H1 (cell line): ENCODE measurements around the gene EML5. TPM values are rescaled to one million over a fixed set of nuclear protein-coding genes. Genes with fewer than 3 reads are reported as not detected.

Experiments
- ATF2 ChIP-seq: IDR thresholded peaks from 2 replicates; pipeline ENCODE4 v1.6.1; 2012; ENCODE audit warnings: low read length, inconsistent platforms
- BCL11A ChIP-seq, 2 experiments: IDR thresholded peaks; one replicate each; pipeline ENCODE4 v1.6.1; 2011; ENCODE audit warnings: low read depth in 2 of 2, low read length in 2 of 2, mild to moderate bottlenecking in 2 of 2
- CEBPB ChIP-seq: IDR thresholded peaks from 2 replicates; pipeline ENCODE4 v1.6.1; 2012; ENCODE audit warnings: low read depth, low read length
- CHD7 ChIP-seq: fragments of 300-600 bp; sonication (generic); IDR thresholded peaks from 2 replicates; pipeline ENCODE4 v1.7.1; 2012; ENCODE audit warnings: low read length, moderate library complexity, mild to moderate bottlenecking, inconsistent platforms; ENCODE audit not compliant: insufficient replicate concordance
- EP300 ChIP-seq, 2 experiments: IDR thresholded peaks; 1 replicate in 1 of 2; 2 replicates in 1 of 2; pipeline ENCODE4 v1.6.1; 2011 to 2012; ENCODE audit warnings: low read depth in 2 of 2, low read length in 2 of 2, mild to moderate bottlenecking in 2 of 2, borderline replicate concordance in 1 of 2, inconsistent platforms in 1 of 2, moderate library complexity in 1 of 2
- GABPA ChIP-seq: IDR thresholded peaks from 2 replicates; pipeline ENCODE4 v1.6.1; 2011; ENCODE audit warnings: mild to moderate bottlenecking, low read length, moderate library complexity, borderline replicate concordance; ENCODE audit not compliant: insufficient read depth
- MAX ChIP-seq: IDR thresholded peaks from 2 replicates; pipeline ENCODE4 v1.6.1; 2012; ENCODE audit warnings: inconsistent platforms
- NRF1 ChIP-seq: IDR thresholded peaks from 2 replicates; pipeline ENCODE4 v1.6.1; 2011; ENCODE audit warnings: mild to moderate bottlenecking, low read depth, low read length, improper control_type of control experiment
- SP1 ChIP-seq: IDR thresholded peaks from 2 replicates; pipeline ENCODE4 v1.6.1; 2011; ENCODE audit warnings: low read depth, low read length
- TCF12 ChIP-seq: IDR thresholded peaks from 2 replicates; pipeline ENCODE4 v1.6.1; 2011; ENCODE audit warnings: low read depth, mild to moderate bottlenecking, low read length
- polyA plus RNA-seq, 7 experiments: library from polyadenylated mRNA; depleted of rRNA in 3 of 7; stranded (reverse) in 5 of 7; unstranded in 2 of 7; fragments of >200 nt in 5 of 7; fragments of 200-250 nt in 2 of 7; gene quantifications; 1 replicate in 5 of 7; 2 replicates in 1 of 7; 4 replicates in 1 of 7; pipeline versions ENCODE4 v1.2.1 to v1.2.3, GENCODE V29; 2011 to 2013; ENCODE audit warnings: missing spikeins in 2 of 7, mixed read lengths in 2 of 7
- total RNA-seq: library from RNA; stranded (reverse); fragmentation: NEBNext Ultra II Directional; extraction: Animal tissue kit (Norgen Biotek cat#: 25700); gene quantifications from 2 replicates; pipeline ENCODE4 v1.2.1, GENCODE V29; 2021

EML5 gene
- total and polyA plus RNA-seq, 2 of the 8 experiments (the other 6 are each of a cell fraction or from before 2014, with no cell fraction given) = 0.39 to 0.88 TPM

GRCh38 chr14:88753873-88754272 is 38.9 kb downstream of the EML5 start (continued):
- TF ChIP-seq CHD7 (no peak), NRF1 (no peak), ATF2 (no peak), TCF12 (no peak), GABPA (no peak), SP1 (no peak), MAX (no peak), EP300 (IDR thresholded peaks at IDR 0.05; ENCODE audit: borderline replicate concordance in 1 of 2, low read depth in 2 of 2, low read length in 2 of 2) (no peak), CEBPB (no peak), BCL11A (IDR thresholded peaks at IDR 0.05; ENCODE audit: low read depth in 2 of 2, low read length in 2 of 2) (no peak)
